ENCODE data around the gene EBF4. TPM values are rescaled to one million over a fixed set of nuclear protein-coding genes. Genes with fewer than 3 reads are reported as not detected.
A peak's percentile ranks its signal among the peaks of the same experiment; 100 is the strongest.
"Not testable (repeated sequence)": the region's sequence is repeated elsewhere in the genome, so short reads cannot be mapped to it uniquely, and the experiment has no call there.

The EBF4 gene
- total and polyA plus RNA-seq, 12 donors: 2.0 to 8.0 (median 3.7) TPM

DNA sequence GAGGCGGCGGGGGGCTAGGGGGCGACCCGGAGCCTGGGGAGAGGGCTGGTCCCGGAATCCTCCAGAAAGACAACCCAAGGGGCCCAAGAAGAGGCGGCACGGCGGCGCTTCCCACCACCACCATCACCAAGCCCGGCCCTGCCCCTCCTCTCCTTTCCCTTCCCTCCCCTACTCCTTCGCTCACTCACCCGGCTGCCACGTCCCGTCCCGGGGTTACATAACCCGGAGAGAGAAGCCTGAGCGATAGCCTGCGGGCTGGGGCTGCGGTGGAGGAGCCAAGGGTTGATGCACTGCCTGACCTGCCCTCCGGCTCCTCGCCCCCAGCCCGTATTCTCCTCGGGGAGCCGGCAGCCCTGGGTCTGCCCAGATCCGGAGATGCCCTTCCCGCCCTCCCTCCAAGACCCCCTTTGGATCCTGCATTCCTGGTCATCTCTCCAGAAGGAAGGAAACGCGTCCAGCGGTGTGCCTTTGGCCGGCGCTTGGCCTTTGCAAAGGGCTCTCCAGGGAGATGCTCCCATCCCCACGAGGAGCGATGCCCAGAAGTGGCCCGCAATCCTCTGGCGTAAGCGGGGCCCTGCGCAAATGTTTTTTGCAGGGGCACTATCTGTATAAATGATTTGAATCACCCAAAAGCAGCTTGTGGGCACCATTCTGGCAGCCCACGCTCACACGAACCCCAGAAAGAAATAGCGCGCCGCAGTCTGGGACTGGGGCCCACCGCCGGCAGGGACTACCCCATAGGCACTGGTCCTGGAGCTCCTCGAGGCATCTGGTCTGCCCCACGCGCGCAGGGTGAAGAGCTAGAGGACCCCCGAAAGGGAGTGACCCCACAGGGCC is 112.5 kb downstream of the EBF4 start:
- ATAC-seq: peak in 5 of 8 donors; percentile 30 to 65 (median 60)
- peaks cover 15 to 98% (median 94%) of the 10 kb centered on the region in 7 donors for H3K27me3 ChIP-seq
- TF ChIP-seq, protein P1, sequence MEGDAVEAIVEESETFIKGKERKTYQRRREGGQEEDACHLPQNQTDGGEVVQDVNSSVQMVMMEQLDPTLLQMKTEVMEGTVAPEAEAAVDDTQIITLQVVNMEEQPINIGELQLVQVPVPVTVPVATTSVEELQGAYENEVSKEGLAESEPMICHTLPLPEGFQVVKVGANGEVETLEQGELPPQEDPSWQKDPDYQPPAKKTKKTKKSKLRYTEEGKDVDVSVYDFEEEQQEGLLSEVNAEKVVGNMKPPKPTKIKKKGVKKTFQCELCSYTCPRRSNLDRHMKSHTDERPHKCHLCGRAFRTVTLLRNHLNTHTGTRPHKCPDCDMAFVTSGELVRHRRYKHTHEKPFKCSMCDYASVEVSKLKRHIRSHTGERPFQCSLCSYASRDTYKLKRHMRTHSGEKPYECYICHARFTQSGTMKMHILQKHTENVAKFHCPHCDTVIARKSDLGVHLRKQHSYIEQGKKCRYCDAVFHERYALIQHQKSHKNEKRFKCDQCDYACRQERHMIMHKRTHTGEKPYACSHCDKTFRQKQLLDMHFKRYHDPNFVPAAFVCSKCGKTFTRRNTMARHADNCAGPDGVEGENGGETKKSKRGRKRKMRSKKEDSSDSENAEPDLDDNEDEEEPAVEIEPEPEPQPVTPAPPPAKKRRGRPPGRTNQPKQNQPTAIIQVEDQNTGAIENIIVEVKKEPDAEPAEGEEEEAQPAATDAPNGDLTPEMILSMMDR (IDR thresholded peaks at IDR 0.05): no peak
- H3K9me3 ChIP-seq: peaks cover 0 to 4% (median 0%) of the 10 kb centered on the region in 11 donors
- intact Hi-C loops (cut with DNase I): no loop called here
- H3K36me3 ChIP-seq: no peaks in the 10 kb centered on the region
- no peak for DNase-seq
- no peak overlapping the region for H3K27ac ChIP-seq
- peaks cover 0 to 27% (median 6%) of the 10 kb centered on the region in 9 donors for H3K4me1 ChIP-seq
- 8% methylated on average over 48 to 49 of the region's 49 CpGs for WGBS, 2 donors
- H3K4me3 ChIP-seq: peak overlapping the region in 3 of 10 donors; percentile 5 to 22 (median 12)

DNA sequence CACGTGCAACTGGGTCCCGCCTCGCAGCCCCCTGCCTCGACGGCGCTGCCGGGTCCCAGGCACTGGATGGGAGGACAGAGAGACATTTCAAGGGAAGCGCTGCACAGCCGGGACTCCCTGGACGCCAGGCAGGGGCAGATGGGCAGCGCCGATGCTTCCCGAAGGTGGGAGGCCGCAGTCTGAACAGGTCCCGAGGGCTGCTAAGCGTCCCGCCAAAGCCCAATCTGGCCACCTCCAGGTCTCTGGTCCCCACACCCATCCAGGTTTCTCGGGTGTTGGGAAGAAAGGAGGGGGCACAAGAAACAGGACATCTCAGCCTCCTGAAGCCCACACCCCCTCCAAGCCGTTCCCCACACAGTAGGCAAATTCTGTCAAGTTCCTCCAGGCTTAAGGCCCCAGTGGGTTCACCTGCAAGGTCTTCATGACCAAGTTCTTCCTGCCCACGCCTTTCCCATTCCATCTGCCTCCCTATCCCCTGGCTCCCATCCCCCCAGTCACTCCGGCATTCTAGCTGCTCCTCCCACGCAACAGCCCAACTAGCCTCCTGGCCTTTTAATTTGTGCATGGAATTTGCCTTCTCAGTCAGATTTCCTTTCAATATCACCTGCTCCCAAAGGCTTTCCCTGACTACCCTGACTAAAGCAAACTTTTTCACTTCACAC is 113.2 kb downstream of the EBF4 start:
- H3K27ac ChIP-seq: no peak overlapping the region
- peaks cover 0 to 20% (median 0%) of the 10 kb centered on the region in 9 donors for H3K4me1 ChIP-seq
- DNase-seq (no peak), ATAC-seq (peak in 1 of 8 donors; percentile 17)
- intact Hi-C loops (cut with DNase I): no loop called here
- H3K4me3 ChIP-seq: no peak overlapping the region
- H3K36me3 ChIP-seq: no peaks in the 10 kb centered on the region
- H3K27me3 ChIP-seq: peaks cover 8 to 97% (median 87%) of the 10 kb centered on the region in 7 donors
- TF ChIP-seq, protein P1 (IDR thresholded peaks at IDR 0.05): no peak
- WGBS, 2 donors: 16 to 32% methylated on average over 22 of the region's 22 CpGs
- H3K9me3 ChIP-seq: peaks cover 0 to 4% (median 0%) of the 10 kb centered on the region in 11 donors

DNA sequence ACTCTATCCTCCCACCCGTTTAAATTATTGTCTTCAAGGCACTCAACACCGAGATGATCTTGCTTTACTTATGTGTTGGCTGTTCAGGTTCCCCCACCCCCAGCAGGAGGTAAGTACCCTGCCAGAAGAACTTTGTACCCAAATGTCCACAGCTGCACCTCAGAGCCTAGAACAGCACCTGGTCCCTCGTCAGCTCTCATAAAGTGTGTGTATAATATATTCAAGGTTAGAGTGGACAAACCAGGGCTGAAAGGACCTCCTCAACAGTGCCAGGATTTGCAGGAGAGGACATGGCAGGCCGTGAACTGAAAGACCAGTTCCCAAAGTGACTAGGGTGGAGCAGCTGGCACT is 113.7 kb downstream of the EBF4 start:
- no peak for ATAC-seq
- TF ChIP-seq, protein P1 (IDR thresholded peaks at IDR 0.05): no peak
- 47 to 48% methylated on average over 4 of the region's 4 CpGs for WGBS, 2 donors
- no peaks in the 10 kb centered on the region for H3K36me3 ChIP-seq
- peaks cover 0 to 2% (median 0%) of the 10 kb centered on the region in 11 donors for H3K9me3 ChIP-seq
- intact Hi-C loops (cut with DNase I): no loop called here
- H3K27me3 ChIP-seq: peaks cover 8 to 97% (median 86%) of the 10 kb centered on the region in 7 donors
- no peak for DNase-seq
- no peak overlapping the region for H3K27ac ChIP-seq
- no peak overlapping the region for H3K4me3 ChIP-seq
- H3K4me1 ChIP-seq: peaks cover 0 to 15% (median 0%) of the 10 kb centered on the region in 9 donors

DNA sequence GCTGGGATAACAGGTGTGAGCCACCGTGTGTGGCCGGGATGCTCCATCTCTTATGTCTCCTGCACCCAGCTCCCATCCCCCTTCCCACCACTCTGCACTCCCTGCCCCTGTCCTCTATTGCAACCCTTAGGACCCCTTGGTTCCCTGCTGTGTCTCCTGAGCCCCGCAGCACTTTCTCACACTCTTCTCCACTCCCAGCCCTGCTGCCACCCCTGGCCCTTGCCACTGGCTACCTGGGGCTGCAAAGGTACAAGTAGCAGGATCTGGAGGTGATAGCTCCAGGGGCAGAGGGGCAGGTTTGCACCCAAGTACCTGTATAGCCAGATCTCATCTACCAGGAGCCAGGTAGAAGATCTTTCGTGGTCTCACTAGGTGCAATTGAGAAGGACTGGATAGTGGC is 114.4 kb downstream of the EBF4 start:
- intact Hi-C loops (cut with DNase I): no loop called here
- Histone ChIP-seq H3K4me3 (no peak overlapping the region), H3K4me1 (peaks cover 0 to 12% (median 0%) of the 10 kb centered on the region in 9 donors), H3K27me3 (peaks cover 8 to 97% (median 86%) of the 10 kb centered on the region in 7 donors), H3K9me3 (peaks cover 0 to 7% (median 3%) of the 10 kb centered on the region in 11 donors), H3K36me3 (no peaks in the 10 kb centered on the region), H3K27ac (no peak overlapping the region)
- 66 to 76% methylated on average over 4 of the region's 4 CpGs for WGBS, 2 donors
- no peak for DNase-seq
- no peak for ATAC-seq
- TF ChIP-seq, protein P1 (IDR thresholded peaks at IDR 0.05): no peak

DNA sequence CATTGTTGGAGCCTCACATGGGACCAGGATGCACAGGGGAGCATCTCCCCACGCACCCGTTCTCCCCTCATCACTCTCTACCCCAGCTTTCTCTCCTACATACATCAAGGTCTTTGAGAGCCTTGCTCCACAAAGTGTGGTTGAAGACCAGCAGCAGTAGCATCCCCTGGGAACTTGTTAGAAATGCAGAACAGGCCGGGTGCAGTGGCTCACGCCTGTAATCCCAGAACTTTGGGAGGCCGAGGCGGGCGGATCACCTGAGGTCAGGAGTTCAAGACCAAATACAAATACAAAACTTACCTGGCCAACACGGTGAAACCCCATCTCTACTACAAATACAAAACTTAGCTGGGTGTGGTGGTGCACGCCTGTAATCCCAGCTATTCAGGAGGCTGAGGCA is 115.3 kb downstream of the EBF4 start:
- Histone ChIP-seq H3K27me3 (peaks cover 8 to 96% (median 84%) of the 10 kb centered on the region in 7 donors), H3K9me3 (peaks cover 0 to 16% (median 5%) of the 10 kb centered on the region in 11 donors), H3K4me1 (peaks cover 0 to 12% (median 0%) of the 10 kb centered on the region in 9 donors)
- ATAC-seq; DNase-seq; intact Hi-C loops (cut with DNase I); H3K36me3 ChIP-seq; H3K27ac ChIP-seq; H3K4me3 ChIP-seq: not testable (repeated sequence)
- WGBS, 2 donors: 71 to 73% methylated on average over 9 of the region's 9 CpGs

All from heart right ventricle (tissue), 16 donors.